ENCODE results near the gene CRYGB.

Gene CRYGB

GRCh38 chr2:208182835-208183234, 36.9 kb upstream of the CRYGB start:
- Histone ChIP-seq H3K36me3 (ENCODE audit: control insufficient read depth in 1 of 2, insufficient read depth in 2 of 2, low read length in 2 of 2) (no peaks in the 10 kb centered on the region), H3K9me3 (ENCODE audit: control insufficient read depth in 1 of 2, low read length in 2 of 2) (no peaks in the 10 kb centered on the region), H3K9ac (ENCODE audit: low read depth in 1 of 2, low read length in 2 of 2) (no peak overlapping the region), H3K27ac (ENCODE audit: low read depth, low read length) (no peak overlapping the region), H3K27me3 (ENCODE audit: control insufficient read depth in 1 of 2, insufficient read depth in 2 of 2, low read length in 2 of 2) (no peaks in the 10 kb centered on the region), H3K4me3 (ENCODE audit: low read depth in 1 of 2, low read length in 2 of 2) (no peak overlapping the region), H3K4me1 (ENCODE audit: control insufficient read depth in 1 of 2, insufficient read depth in 2 of 2, low read length in 2 of 2) (no peaks in the 10 kb centered on the region)

- Histone ChIP-seq H3K27me3 (ENCODE audit: control insufficient read depth in 1 of 2, insufficient read depth in 2 of 2, low read length in 2 of 2) (no peaks in the 10 kb centered on the region), H3K4me3 (ENCODE audit: low read depth in 1 of 2, low read length in 2 of 2) (no peak overlapping the region), H3K4me1 (ENCODE audit: control insufficient read depth in 1 of 2, insufficient read depth in 2 of 2, low read length in 2 of 2) (no peaks in the 10 kb centered on the region), H3K27ac (ENCODE audit: low read depth, low read length) (no peak overlapping the region), H3K9ac (ENCODE audit: low read depth in 1 of 2, low read length in 2 of 2) (no peak overlapping the region), H3K36me3 (ENCODE audit: control insufficient read depth in 1 of 2, insufficient read depth in 2 of 2, low read length in 2 of 2) (no peaks in the 10 kb centered on the region), H3K9me3 (ENCODE audit: control insufficient read depth in 1 of 2, low read length in 2 of 2) (no peaks in the 10 kb centered on the region)
These were observed 33.2 kb upstream of the CRYGB start for GRCh38 chr2:208179028-208179609.

GRCh38 chr2:208175840-208176153, 29.8 kb upstream of the CRYGB start:
- H3K9ac ChIP-seq (ENCODE audit: low read depth in 1 of 2, low read length in 2 of 2): no peak overlapping the region
- no peaks in the 10 kb centered on the region for H3K9me3 ChIP-seq (ENCODE audit: control insufficient read depth in 1 of 2, low read length in 2 of 2)
- no peak overlapping the region for H3K4me3 ChIP-seq (ENCODE audit: low read depth in 1 of 2, low read length in 2 of 2)
- no peaks in the 10 kb centered on the region for H3K36me3 ChIP-seq (ENCODE audit: control insufficient read depth in 1 of 2, insufficient read depth in 2 of 2, low read length in 2 of 2)
- H3K27me3 ChIP-seq (ENCODE audit: control insufficient read depth in 1 of 2, insufficient read depth in 2 of 2, low read length in 2 of 2): no peaks in the 10 kb centered on the region
- no peaks in the 10 kb centered on the region for H3K4me1 ChIP-seq (ENCODE audit: control insufficient read depth in 1 of 2, insufficient read depth in 2 of 2, low read length in 2 of 2)
- H3K27ac ChIP-seq (ENCODE audit: low read depth, low read length): no peak overlapping the region

GRCh38 chr2:208175069-208175839, 29.3 kb upstream of the CRYGB start:
- Histone ChIP-seq H3K27ac (ENCODE audit: low read depth, low read length) (no peak overlapping the region), H3K36me3 (ENCODE audit: control insufficient read depth in 1 of 2, insufficient read depth in 2 of 2, low read length in 2 of 2) (no peaks in the 10 kb centered on the region), H3K27me3 (ENCODE audit: control insufficient read depth in 1 of 2, insufficient read depth in 2 of 2, low read length in 2 of 2) (no peaks in the 10 kb centered on the region), H3K4me1 (ENCODE audit: control insufficient read depth in 1 of 2, insufficient read depth in 2 of 2, low read length in 2 of 2) (no peaks in the 10 kb centered on the region), H3K9me3 (ENCODE audit: control insufficient read depth in 1 of 2, low read length in 2 of 2) (no peaks in the 10 kb centered on the region), H3K9ac (ENCODE audit: low read depth in 1 of 2, low read length in 2 of 2) (no peak overlapping the region), H3K4me3 (ENCODE audit: low read depth in 1 of 2, low read length in 2 of 2) (no peak overlapping the region)

GRCh38 chr2:208174144-208174543, 28.2 kb upstream of the CRYGB start:
- H3K9me3 ChIP-seq (ENCODE audit: control insufficient read depth in 1 of 2, low read length in 2 of 2): no peaks in the 10 kb centered on the region
- no peak overlapping the region for H3K4me3 ChIP-seq (ENCODE audit: low read depth in 1 of 2, low read length in 2 of 2)
- no peak overlapping the region for H3K9ac ChIP-seq (ENCODE audit: low read depth in 1 of 2, low read length in 2 of 2)
- no peaks in the 10 kb centered on the region for H3K36me3 ChIP-seq (ENCODE audit: control insufficient read depth in 1 of 2, insufficient read depth in 2 of 2, low read length in 2 of 2)
- no peak overlapping the region for H3K27ac ChIP-seq (ENCODE audit: low read depth, low read length)
- H3K27me3 ChIP-seq (ENCODE audit: control insufficient read depth in 1 of 2, insufficient read depth in 2 of 2, low read length in 2 of 2): no peaks in the 10 kb centered on the region
- H3K4me1 ChIP-seq (ENCODE audit: control insufficient read depth in 1 of 2, insufficient read depth in 2 of 2, low read length in 2 of 2): no peaks in the 10 kb centered on the region

- Histone ChIP-seq H3K27me3 (ENCODE audit: control insufficient read depth in 1 of 2, insufficient read depth in 2 of 2, low read length in 2 of 2) (no peaks in the 10 kb centered on the region), H3K27ac (ENCODE audit: low read depth, low read length) (no peak overlapping the region), H3K9me3 (ENCODE audit: control insufficient read depth in 1 of 2, low read length in 2 of 2) (no peaks in the 10 kb centered on the region), H3K4me3 (ENCODE audit: low read depth in 1 of 2, low read length in 2 of 2) (no peak overlapping the region), H3K4me1 (ENCODE audit: control insufficient read depth in 1 of 2, insufficient read depth in 2 of 2, low read length in 2 of 2) (no peaks in the 10 kb centered on the region), H3K9ac (ENCODE audit: low read depth in 1 of 2, low read length in 2 of 2) (no peak overlapping the region), H3K36me3 (ENCODE audit: control insufficient read depth in 1 of 2, insufficient read depth in 2 of 2, low read length in 2 of 2) (no peaks in the 10 kb centered on the region)
These were observed 26.2 kb upstream of the CRYGB start for GRCh38 chr2:208172125-208172524.

GRCh38 chr2:208164951-208165755, 19.2 kb upstream of the CRYGB start:
- Histone ChIP-seq H3K9me3 (ENCODE audit: control insufficient read depth in 1 of 2, low read length in 2 of 2) (no peaks in the 10 kb centered on the region), H3K4me3 (ENCODE audit: low read depth in 1 of 2, low read length in 2 of 2) (no peak overlapping the region), H3K27ac (ENCODE audit: low read depth, low read length) (no peak overlapping the region), H3K9ac (ENCODE audit: low read depth in 1 of 2, low read length in 2 of 2) (no peak overlapping the region), H3K27me3 (ENCODE audit: control insufficient read depth in 1 of 2, insufficient read depth in 2 of 2, low read length in 2 of 2) (peaks cover 0 to 6% of the 10 kb centered on the region in 2 donors), H3K4me1 (ENCODE audit: control insufficient read depth in 1 of 2, insufficient read depth in 2 of 2, low read length in 2 of 2) (no peaks in the 10 kb centered on the region), H3K36me3 (ENCODE audit: control insufficient read depth in 1 of 2, insufficient read depth in 2 of 2, low read length in 2 of 2) (no peaks in the 10 kb centered on the region)

GRCh38 chr2:208163489-208163888, 17.5 kb upstream of the CRYGB start, which contains the start of gene CRYGA:
Gene CRYGA (minus strand): TSS chr2:208163589. CDS start chr2:208163556, 33 bp downstream.
- peaks cover 0 to 6% of the 10 kb centered on the region in 2 donors for H3K27me3 ChIP-seq (ENCODE audit: control insufficient read depth in 1 of 2, insufficient read depth in 2 of 2, low read length in 2 of 2)
- no peaks in the 10 kb centered on the region for H3K9me3 ChIP-seq (ENCODE audit: control insufficient read depth in 1 of 2, low read length in 2 of 2)
- H3K4me1 ChIP-seq (ENCODE audit: control insufficient read depth in 1 of 2, insufficient read depth in 2 of 2, low read length in 2 of 2): no peaks in the 10 kb centered on the region
- H3K9ac ChIP-seq (ENCODE audit: low read depth in 1 of 2, low read length in 2 of 2): no peak within 1 kb of the TSS
- H3K4me3 ChIP-seq (ENCODE audit: low read depth in 1 of 2, low read length in 2 of 2): no peak within 1 kb of the TSS
- no peak within 1 kb of the TSS for H3K27ac ChIP-seq (ENCODE audit: low read depth, low read length)
- H3K36me3 ChIP-seq (ENCODE audit: control insufficient read depth in 1 of 2, insufficient read depth in 2 of 2, low read length in 2 of 2): no peaks in the 10 kb centered on the region

- no peaks in the 10 kb centered on the region for H3K27me3 ChIP-seq (ENCODE audit: control insufficient read depth in 1 of 2, insufficient read depth in 2 of 2, low read length in 2 of 2)
- no peaks in the 10 kb centered on the region for H3K4me1 ChIP-seq (ENCODE audit: control insufficient read depth in 1 of 2, insufficient read depth in 2 of 2, low read length in 2 of 2)
- H3K27ac ChIP-seq (ENCODE audit: low read depth, low read length): no peak overlapping the region
- no peaks in the 10 kb centered on the region for H3K36me3 ChIP-seq (ENCODE audit: control insufficient read depth in 1 of 2, insufficient read depth in 2 of 2, low read length in 2 of 2)
- no peaks in the 10 kb centered on the region for H3K9me3 ChIP-seq (ENCODE audit: control insufficient read depth in 1 of 2, low read length in 2 of 2)
- no peak overlapping the region for H3K4me3 ChIP-seq (ENCODE audit: low read depth in 1 of 2, low read length in 2 of 2)
- H3K9ac ChIP-seq (ENCODE audit: low read depth in 1 of 2, low read length in 2 of 2): no peak overlapping the region
These were observed 10.5 kb upstream of the CRYGB start for GRCh38 chr2:208156439-208156838.

GRCh38 chr2:208153156-208153555, 7.2 kb upstream of the CRYGB start:
- Histone ChIP-seq H3K4me3 (ENCODE audit: low read depth in 1 of 2, low read length in 2 of 2) (no peak overlapping the region), H3K9ac (ENCODE audit: low read depth in 1 of 2, low read length in 2 of 2) (no peak overlapping the region), H3K4me1 (ENCODE audit: control insufficient read depth in 1 of 2, insufficient read depth in 2 of 2, low read length in 2 of 2) (no peaks in the 10 kb centered on the region), H3K36me3 (ENCODE audit: control insufficient read depth in 1 of 2, insufficient read depth in 2 of 2, low read length in 2 of 2) (no peaks in the 10 kb centered on the region), H3K27me3 (ENCODE audit: control insufficient read depth in 1 of 2, insufficient read depth in 2 of 2, low read length in 2 of 2) (no peaks in the 10 kb centered on the region), H3K9me3 (ENCODE audit: control insufficient read depth in 1 of 2, low read length in 2 of 2) (no peaks in the 10 kb centered on the region), H3K27ac (ENCODE audit: low read depth, low read length) (no peak overlapping the region)
